Measurements from ENCODE around the gene ST6GALNAC5. TPM values are rescaled to one million over a fixed set of nuclear protein-coding genes. Genes with fewer than 3 reads are reported as not detected.
"Not testable (repeated sequence)": the region's sequence is repeated elsewhere in the genome, so short reads cannot be mapped to it uniquely, and the experiment has no call there.

The ST6GALNAC5 gene
- polyA plus RNA-seq, 4 donors, result 3.1 to 4.6 (median 4.3) TPM

DNA sequence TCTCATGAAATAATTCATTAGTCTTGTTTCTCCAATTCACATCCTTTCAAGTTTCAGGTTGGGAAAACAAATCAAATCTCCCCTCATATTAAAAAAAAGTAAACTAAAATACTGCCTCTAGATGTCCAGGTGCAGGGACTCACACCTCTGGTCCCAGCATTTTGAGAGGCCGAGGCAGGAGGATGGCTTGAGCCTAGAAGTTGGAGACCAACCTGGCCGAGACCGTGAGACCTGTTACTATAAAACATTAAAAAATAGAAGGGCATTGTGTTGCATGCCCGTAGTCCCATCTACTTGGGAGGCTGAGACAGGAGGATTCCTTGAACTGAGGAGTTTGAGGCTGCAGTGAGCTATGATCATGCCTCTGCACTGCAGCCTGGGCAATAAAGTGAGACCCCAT lies 61.9 kb downstream of the ST6GALNAC5 start:
- no peak for DNase-seq (ENCODE audit: low read depth in 4 of 4, low spot score in 2 of 4)

DNA sequence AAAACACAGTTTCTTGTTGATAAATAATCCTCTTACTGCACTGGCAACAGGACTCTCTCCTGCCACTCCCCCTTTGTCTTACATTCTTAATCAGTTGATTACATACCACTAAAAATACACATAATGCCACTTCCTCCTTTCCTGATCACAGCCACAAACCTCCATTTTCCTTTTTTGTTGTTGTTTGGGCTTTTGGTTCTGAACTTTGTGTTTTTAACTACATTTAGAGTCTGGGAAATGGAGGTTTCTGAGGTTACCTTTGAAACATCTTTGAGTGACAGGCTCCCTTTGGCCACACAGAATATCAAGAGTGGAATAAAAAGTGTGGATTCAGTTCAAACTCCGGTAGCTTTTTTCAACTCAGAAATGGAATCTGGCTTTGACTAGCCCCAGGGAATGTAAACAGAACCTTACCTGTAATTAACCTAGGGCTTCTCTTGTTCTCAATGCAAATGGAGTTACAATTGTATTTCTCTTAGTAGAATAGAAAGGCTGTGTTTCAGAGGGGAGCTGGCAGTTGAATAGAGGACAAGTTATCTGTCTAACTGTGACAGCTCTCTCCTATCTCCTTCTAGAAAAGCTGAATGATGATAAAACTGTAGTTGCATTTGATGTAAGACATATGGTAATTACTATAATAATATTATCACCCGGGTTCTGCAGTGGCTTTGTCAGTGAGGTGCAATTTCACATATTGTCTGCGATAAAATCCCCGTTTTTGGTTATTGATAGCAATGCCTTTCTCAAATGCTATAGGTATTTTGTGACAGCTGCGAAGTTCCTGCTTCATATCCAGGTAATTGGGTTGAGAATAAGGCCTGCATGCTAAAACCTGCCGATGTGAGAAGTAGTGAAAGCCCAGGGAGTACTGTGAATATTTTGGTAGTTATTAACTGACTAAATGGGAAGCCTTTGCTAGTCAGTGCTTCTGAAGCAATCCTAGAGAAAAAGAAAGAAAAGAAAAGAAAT lies 66.9 kb downstream of the ST6GALNAC5 start:
- DNase-seq (ENCODE audit: low read depth in 4 of 4, low spot score in 2 of 4), result no peak

DNA sequence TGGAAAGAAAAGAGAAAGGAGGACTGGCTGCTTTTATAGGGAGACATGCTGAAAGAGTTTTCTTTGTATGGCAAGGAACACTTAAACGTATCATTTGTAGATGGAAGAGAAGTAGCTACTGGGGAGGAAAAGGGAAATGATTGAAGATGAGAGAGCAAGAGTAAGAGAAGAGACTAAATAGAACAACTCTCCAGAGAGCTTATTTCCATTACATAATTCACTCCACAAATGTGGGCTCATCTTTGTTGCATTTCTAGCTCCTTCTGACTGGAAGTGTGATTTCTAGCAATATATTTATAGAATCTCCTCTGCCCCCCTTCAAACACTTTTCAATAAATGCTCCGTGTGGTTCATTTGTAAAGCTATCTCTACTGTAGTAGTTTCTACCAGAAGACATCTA lies 71.0 kb downstream of the ST6GALNAC5 start:
- no peak for DNase-seq (ENCODE audit: low read depth in 4 of 4, low spot score in 2 of 4)

DNA sequence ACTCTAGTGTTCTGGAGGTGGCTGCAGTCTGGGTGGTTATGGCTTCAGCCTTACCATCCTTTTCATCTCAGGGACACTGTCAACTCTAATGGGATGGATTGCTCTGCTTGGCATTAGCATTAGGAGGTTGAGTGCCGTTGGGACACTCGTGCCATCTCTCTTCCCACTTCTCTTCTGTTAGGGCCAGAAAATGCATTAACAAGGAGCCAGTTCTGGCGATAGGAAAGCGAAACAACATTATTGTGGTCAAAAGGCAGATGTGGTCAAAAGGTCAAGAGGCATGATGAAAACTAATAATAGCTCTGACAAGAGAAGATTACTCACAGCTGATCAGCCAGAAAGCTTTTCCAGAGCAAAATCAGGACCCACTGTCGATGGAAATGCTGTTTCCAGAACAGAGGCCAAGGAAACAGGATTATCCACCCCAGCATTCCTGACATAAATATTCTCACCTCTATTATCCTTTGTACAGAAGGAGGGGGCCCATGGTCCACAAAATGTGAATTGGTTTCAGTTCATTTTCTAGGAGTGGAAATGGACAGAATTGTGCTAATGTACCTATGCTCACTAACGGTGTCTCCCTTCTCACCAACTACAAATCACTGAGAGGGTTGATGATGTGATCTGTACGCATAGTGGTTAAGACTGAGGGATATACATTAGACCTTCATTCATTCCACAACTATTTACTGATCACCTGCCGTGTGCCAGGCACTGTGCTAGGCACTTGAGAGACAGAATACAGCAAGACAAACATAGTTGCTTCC lies 72.0 kb downstream of the ST6GALNAC5 start:
- no peak for DNase-seq (ENCODE audit: low read depth in 4 of 4, low spot score in 2 of 4)

DNA sequence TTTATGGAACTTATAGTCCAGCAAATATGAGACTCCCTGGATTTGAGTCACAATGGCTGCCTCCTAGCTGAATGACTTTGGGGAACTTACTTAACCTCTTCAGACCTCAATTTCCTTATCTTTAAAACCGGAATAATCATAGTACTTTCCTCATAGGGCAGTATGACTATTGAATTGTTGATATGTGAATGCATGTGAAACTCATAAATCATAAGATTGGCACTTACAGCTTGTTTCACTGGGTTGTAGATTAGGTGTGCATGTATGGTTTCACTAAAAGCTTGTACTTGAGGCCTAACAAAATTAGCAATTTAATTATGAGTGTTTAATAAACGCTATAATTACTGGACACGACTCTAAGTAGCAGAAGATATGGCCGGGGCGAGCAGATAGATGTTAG lies 72.5 kb downstream of the ST6GALNAC5 start:
- DNase-seq (ENCODE audit: low read depth in 4 of 4, low spot score in 2 of 4), result no peak

DNA sequence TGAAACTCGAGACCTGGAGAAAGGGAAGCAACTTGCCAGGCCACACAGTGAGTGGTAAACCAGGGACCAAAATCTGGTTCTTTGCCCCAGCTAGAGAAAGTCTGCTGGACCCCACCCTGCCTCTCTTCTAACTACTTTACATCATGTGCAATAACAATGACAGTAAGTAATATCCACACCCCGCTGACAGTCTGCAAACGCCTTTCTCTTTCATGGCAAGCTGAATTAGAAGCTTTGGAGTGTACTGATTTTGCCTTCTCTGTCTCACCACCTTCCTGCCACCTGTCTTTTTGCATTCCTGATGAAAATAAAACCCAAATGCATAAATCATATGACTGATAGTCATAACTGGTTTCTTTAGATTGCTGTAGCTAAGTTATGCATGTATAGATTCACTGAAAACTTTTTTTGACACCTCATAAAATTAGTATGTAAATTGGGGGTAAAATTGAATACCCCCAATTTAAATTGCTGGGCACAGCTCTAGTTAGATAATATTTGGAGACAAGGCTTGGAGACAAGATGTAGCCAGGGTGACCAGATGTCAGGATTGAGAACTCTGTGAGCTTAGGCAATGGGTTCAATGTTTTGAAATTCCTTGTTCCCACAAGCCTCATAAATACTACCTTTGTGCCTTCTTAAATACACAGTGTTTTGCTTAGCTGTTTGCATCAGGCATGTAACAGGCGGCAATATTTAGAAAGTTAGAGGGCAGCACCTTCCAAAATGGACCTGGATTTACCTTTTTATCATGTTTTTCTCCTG lies 73.5 kb downstream of the ST6GALNAC5 start:
- no peak for DNase-seq (ENCODE audit: low read depth in 4 of 4, low spot score in 2 of 4)

DNA sequence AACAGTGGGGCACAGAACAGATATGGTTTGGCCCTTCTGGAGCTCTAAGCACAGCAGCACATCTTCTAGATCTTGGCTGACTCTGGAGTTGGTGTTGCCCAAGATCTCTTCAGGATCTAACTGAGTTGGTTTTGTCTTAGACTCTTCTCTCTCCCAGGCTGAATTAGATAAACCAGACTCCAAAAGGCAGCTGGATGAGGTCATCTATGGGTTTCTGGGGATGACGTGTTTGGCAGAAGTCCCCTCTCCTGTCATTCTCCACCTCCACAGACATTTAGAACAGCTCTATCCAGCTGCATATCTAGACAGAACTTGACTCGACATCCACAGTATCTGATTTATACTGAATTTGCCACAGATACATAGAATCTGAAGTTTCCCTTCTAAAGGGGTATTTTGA lies 75.3 kb downstream of the ST6GALNAC5 start:
- no peak for DNase-seq (ENCODE audit: low read depth in 4 of 4, low spot score in 2 of 4)

DNA sequence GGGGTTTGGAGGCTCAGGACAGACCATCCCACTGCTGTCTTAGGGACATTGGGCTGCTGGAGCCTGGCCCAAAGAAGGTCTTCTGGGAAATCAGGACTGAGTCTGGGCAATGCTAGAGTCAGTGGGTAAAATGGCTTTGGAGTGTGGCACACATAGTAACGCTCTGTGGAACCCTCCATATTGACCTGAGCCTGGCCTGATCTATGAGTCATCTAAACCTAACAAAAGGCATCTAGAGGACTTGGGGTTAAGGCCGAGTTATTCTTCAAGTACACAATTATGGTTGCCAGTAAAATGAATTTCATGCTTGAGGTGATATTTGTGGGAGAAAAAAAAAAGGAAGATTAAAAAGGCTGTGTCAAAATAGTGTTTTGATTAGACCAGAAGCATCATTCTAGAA lies 77.7 kb downstream of the ST6GALNAC5 start:
- no peak for DNase-seq (ENCODE audit: low read depth in 4 of 4, low spot score in 2 of 4)

DNA sequence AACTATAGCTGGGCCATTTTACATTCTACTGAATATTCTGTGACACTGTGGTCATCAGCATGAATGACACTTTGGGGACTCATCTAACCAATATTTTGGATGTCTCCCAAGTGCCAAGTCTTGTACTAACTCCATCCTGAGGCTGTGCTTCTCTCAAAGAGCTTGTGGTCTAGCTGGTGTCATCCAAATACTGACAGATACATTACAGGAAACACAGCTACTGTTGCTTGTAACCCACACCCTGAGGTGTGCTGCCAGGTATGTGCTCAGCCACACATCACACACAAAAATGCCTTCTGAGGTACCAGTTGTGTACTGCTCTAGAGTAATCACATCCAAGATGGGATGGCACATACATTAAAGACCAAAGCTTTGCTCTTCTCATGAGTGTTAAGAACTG lies 81.6 kb downstream of the ST6GALNAC5 start:
- DNase-seq (ENCODE audit: low read depth in 4 of 4, low spot score in 2 of 4), result no peak

DNA sequence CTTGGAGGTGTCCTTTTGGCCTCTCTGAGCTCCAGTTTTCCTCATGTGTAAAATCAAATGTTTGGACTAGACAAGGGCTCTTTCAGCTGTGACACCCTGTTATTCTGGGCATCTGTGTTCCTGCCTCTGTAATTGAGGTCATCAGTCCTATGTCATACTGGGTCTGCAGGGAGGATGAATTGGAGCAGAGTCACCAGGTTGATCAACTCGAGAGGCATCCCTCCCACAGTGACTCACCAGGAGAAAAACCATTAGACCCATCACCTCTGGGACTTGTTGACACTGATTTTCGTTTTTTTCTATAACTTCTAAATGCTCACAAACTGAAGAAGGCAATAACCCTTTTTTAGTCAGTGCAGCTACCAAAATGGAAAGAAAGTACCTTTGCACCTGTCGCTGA lies 82.2 kb downstream of the ST6GALNAC5 start:
- no peak for DNase-seq (ENCODE audit: low read depth in 4 of 4, low spot score in 2 of 4)

DNA sequence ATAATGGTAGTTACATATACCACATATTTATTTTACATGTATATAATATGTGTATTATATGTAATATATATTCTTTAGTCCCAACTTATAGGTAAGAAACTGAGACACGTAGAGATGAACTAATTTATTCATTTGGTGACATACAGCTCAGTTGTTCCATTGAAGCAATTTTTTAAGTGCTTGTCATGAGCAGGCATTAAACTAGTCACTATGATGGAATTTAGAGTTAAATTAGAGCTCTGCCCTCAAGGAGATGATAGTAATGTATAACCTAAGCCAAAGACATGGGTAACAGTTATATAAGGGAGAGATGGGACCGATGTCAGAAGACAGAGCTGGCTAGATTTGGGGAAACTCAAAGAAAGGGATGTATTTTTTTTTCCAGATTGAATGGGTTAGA lies 83.0 kb downstream of the ST6GALNAC5 start:
- no peak for DNase-seq (ENCODE audit: low read depth in 4 of 4, low spot score in 2 of 4)

DNA sequence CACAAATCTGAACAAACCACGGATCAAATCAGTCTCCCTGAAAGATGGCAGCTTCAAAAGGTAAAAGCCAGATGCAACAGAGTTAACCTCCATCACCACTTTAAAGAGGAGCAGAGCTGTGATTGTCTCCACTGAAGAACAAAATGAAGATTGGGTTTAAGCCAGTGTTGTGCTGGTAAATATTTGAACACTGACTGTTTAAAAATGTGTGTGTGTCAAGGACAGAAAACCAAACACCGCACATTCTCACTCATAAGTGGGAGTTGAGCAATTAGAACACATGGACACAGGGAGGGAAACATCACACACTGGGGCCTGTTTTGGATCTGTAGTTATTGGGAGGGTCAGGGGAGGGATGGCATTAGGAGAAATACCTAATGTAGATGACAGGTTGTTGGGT lies 83.9 kb downstream of the ST6GALNAC5 start:
- no peak for DNase-seq (ENCODE audit: low read depth in 4 of 4, low spot score in 2 of 4)

DNA sequence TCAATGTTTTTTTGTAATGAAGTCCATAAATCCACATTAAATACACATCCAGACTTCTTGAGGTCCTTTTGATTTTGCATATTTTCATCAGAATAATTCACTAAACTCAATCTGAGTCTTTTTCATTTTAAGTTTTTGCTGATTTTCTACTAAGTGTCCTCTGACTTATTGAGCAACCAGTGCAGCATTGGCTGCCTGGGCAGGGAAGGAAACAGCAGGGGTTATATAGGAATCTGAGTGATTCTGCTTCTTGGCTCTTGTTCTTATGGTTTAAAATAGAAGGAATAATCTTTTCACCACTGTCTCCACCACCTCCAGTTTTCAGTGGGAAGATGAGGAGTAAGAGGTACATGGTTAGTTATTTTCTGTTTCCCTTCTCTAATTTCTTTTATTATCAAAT lies 88.4 kb downstream of the ST6GALNAC5 start:
- DNase-seq (ENCODE audit: low read depth in 4 of 4, low spot score in 2 of 4), result no peak

DNA sequence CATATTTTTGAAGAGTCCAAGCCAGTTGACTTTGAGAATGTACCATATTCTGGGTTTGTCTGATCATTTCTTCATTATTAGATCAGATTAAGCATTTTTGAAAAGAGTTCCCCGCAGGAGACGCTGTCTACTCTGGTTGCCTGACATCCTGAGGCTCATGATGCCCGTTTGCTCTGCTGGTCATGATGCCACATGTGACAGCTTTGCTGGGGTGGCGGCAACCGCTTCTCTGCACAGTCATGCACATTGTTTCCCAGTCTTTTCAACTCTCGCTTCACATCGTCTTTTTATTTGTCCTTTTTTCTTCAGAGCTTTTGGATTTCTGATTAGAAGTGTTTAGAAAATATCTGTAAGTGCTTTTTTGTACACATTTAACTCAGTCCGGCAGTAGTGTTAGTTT lies 90.7 kb downstream of the ST6GALNAC5 start:
- DNase-seq (ENCODE audit: low read depth in 4 of 4, low spot score in 2 of 4), result no peak

DNA sequence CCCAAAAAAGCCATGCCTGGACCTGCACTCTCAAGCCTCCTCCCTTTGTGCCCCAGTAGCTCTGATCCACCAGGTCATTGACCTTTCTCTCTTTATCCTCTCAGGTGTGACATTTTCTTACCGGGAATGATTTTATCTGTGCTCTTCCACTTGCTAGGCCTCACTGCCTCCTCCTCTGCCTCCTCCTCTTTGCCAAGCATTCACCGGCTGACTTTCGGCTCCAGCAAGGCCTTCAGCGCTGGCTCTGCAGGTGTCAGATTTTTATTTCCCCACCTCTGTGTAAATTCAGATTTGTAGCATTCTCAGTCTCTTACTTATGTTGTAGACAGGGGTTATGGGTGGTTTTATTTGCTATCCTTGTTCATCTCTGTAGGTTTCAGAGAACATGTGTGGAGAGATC lies 91.5 kb downstream of the ST6GALNAC5 start:
- peak in 1 of 4 donors; percentile 3 for DNase-seq (ENCODE audit: low read depth in 4 of 4, low spot score in 2 of 4)

DNA sequence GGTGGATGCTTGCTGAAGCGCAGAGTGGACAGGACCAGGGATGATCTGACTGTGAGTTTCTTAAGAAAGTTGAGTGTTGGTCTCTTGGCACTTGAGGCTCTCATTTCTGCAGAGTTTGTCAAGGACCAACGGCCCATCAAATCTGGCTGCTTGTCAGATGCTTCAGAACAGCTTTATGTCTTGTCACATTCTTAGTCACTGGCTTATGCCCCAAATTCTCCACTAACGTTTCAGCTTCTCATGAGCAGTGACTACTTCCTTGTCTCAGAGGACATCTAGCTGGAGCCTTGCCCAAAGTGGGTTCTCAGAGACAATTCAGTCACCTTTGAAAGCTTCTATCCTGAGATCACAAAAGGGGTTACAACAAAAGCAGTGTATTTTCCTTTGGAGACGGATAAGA lies 92.3 kb downstream of the ST6GALNAC5 start:
- no peak for DNase-seq (ENCODE audit: low read depth in 4 of 4, low spot score in 2 of 4)

DNA sequence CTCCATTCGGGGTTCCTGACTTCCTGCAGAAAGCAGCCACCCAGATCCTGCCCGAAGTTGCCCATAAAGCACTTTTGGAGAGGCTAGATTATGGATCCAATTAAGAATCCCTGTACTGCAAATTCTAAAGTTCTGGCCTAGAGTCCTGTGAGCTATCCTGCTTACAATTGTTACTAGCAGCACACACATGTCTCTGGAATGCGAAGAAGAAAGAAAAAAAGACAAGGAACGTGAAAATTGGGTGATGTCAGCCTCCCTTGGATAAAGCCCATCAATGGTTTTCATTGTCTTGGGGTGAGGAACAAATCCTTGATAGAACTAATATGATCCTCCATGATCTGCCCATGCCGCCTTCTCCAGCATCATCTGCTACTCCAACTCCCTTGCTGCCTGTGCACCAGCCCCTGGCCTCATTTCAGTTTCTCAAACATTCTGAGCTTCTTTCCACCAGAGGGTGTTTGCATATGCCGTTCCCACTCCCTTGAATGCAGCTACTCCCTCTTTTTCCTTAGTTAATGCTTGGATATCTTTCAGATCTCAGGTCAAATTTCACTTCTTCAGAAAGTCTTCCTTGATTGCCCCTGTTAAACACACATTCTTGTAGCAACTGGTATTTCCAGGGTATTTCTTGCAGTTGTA lies 94.0 kb downstream of the ST6GALNAC5 start:
- DNase-seq (ENCODE audit: low read depth in 4 of 4, low spot score in 2 of 4), result no peak

DNA sequence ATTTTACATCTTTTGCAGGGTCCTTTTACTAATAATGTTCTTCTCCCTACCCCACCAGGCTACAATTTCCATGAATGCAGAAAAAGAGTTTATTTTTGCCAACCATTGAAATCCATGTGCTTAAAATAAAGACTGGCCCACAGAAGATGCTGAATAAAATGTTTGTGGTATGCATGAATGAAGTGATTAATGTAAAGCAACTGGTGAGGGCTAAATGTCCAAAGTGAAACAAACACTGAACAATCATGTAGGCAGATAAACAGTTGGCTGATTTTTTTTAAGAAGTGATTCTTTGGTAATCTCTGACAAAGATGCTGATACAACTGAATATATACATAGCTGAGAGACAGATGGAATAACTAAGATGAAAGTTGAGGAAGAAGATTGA lies 94.5 kb downstream of the ST6GALNAC5 start:
- DNase-seq (ENCODE audit: low read depth in 4 of 4, low spot score in 2 of 4), result no peak

DNA sequence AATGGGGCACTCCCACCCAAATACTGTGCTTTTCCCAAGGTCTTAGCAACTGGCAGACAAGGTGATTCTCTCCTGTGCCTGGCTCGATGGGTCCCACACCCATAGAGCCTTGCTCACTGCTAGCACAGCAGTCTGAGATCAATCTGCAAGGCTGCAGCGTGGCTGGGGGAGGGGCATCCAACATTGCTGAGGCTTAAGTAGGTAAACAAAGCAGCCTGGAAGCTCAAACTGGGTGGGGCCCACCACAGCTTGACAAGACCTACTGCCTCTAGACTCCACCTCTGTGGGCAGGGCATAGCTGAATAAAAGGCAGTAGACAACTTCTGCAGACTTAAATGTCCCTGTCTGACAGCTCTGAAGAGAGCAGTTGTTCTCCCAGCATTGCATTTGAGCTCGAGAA lies 114.0 kb downstream of the ST6GALNAC5 start:
- DNase-seq (ENCODE audit: low read depth in 4 of 4, low spot score in 2 of 4), result not testable (repeated sequence)

DNA sequence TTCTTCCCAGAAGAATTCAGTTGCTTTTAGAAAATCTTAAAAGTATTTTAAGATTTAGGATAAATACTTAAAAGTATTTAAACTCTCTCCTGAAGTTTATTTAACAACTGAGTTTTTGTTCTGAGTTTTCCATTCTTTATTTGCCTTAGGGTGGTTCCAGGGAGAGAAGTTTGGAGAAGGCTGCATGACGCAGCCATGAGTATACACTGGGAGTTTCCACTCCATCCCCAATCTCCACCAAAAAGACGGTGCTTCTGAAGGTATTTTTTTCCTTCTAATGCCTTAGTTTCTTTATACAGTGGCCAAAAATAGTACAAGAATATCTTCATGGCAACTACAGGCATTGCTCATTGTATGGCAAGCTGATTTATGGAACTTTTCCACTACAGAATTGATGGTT lies 122.7 kb downstream of the ST6GALNAC5 start:
- DNase-seq (ENCODE audit: low read depth in 4 of 4, low spot score in 2 of 4), result no peak

DNA sequence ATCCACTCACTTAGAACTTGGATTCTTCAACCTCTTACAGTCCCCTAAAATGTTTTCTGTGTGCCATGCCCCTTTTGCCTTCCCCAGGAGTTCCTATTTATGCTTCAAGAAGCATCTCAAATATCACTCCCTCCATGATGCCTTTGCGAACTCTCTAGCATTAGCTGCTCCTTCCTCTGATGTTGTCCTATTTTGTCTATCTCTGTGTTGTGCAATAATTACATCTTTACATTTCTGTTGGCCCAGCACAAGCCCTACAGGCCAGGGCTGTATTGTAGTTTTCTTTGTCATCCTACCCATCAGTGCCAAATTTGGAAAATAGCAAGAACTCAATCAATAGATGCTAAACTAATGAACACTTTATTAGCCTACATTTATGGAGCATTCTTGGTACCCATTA lies 125.8 kb downstream of the ST6GALNAC5 start:
- no peak for DNase-seq (ENCODE audit: low read depth in 4 of 4, low spot score in 2 of 4)
